Trophoblast cell (in vitro differentiated cells and primary cell): ENCODE measurements around the gene GCH1.
A peak's percentile ranks its signal among the peaks of the same experiment; 100 is the strongest.

Experiments
- DNase-seq, 2 donors: peaks; one replicate each; pipeline ENCODE4 v3.0.0-alpha.2; 2016
- H2AFZ ChIP-seq: 2 replicates; pipeline ENCODE4 v1.6.1; 2013; ENCODE audit warnings: low read length, moderate library complexity, mild to moderate bottlenecking; ENCODE audit not compliant: insufficient read depth, poor library complexity
- H2AK5ac ChIP-seq: 2 replicates; pipeline ENCODE4 v1.6.1; 2013; ENCODE audit warnings: mild to moderate bottlenecking, low read length
- H2BK120ac ChIP-seq: 2 replicates; pipeline ENCODE4 v1.6.1; 2013; ENCODE audit warnings: low read length, mild to moderate bottlenecking, moderate library complexity; ENCODE audit not compliant: insufficient read depth, poor library complexity
- H2BK12ac ChIP-seq: 2 replicates; pipeline ENCODE4 v1.6.1; 2013; ENCODE audit warnings: mild to moderate bottlenecking, low read length, moderate library complexity
- H2BK5ac ChIP-seq: 2 replicates; pipeline ENCODE4 v1.6.1; 2013; ENCODE audit warnings: low read length, low read depth, moderate library complexity, mild to moderate bottlenecking; ENCODE audit not compliant: poor library complexity
- H3K14ac ChIP-seq: 2 replicates; pipeline ENCODE4 v1.6.1; 2013; ENCODE audit warnings: mild to moderate bottlenecking, low read length
- H3K18ac ChIP-seq: 2 replicates; pipeline ENCODE4 v1.6.1; 2013; ENCODE audit warnings: mild to moderate bottlenecking, low read length
- H3K23ac ChIP-seq: 2 replicates; pipeline ENCODE4 v1.6.1; 2013; ENCODE audit warnings: low read length
- H3K27ac ChIP-seq: 2 replicates; pipeline ENCODE4 v1.5.1; 2013; ENCODE audit warnings: low read depth, mild to moderate bottlenecking, inconsistent platforms, low read length, moderate library complexity
- H3K27me3 ChIP-seq: 2 replicates; pipeline ENCODE4 v1.6.1; 2013; ENCODE audit warnings: inconsistent platforms, mild to moderate bottlenecking, low read length, moderate library complexity; ENCODE audit not compliant: insufficient read depth
- H3K36me3 ChIP-seq, 2 experiments: 1 replicate in 1 of 2; 2 replicates in 1 of 2; pipeline ENCODE4 v1.6.1; 2013; ENCODE audit warnings: low read length in 2 of 2, mild to moderate bottlenecking in 2 of 2, moderate library complexity in 1 of 2; ENCODE audit not compliant: insufficient read depth in 2 of 2, control insufficient read depth in 1 of 2
- H3K4ac ChIP-seq: 2 replicates; pipeline ENCODE4 v1.6.1; 2013; ENCODE audit warnings: low read depth, mild to moderate bottlenecking, low read length, moderate library complexity
- H3K4me1 ChIP-seq, 2 experiments: 1 replicate in 1 of 2; 2 replicates in 1 of 2; pipeline ENCODE4 v1.6.1; 2013; ENCODE audit warnings: low read length in 2 of 2, mild to moderate bottlenecking in 2 of 2, moderate library complexity in 1 of 2; ENCODE audit not compliant: insufficient read depth in 2 of 2, control insufficient read depth in 1 of 2
- H3K4me2 ChIP-seq: 2 replicates; pipeline ENCODE4 v1.6.1; 2013; ENCODE audit warnings: inconsistent platforms, mild to moderate bottlenecking, low read length, moderate library complexity
- H3K4me3 ChIP-seq: 2 replicates; pipeline ENCODE4 v1.5.1; 2013; ENCODE audit warnings: mild to moderate bottlenecking, low read depth, low read length, inconsistent platforms
- H3K79me1 ChIP-seq: one replicate; pipeline ENCODE4 v1.6.1; 2013; ENCODE audit warnings: low read length
- H3K79me2 ChIP-seq: 2 replicates; pipeline ENCODE4 v1.6.1; 2013; ENCODE audit warnings: low read length, mild to moderate bottlenecking; ENCODE audit not compliant: control insufficient read depth, insufficient read depth, poor library complexity
- H3K9ac ChIP-seq: 2 replicates; pipeline ENCODE4 v1.6.1; 2013; ENCODE audit warnings: mild to moderate bottlenecking, low read length
- H3K9me3 ChIP-seq: 2 replicates; pipeline ENCODE4 v1.6.1; 2013; ENCODE audit warnings: low read depth, mild to moderate bottlenecking, control low read depth, inconsistent platforms, low read length; ENCODE audit not compliant: insufficient read depth
- H4K12ac ChIP-seq: 2 replicates; pipeline ENCODE4 v1.6.1; 2013; ENCODE audit warnings: low read depth, mild to moderate bottlenecking, low read length, moderate library complexity
- H4K8ac ChIP-seq: 2 replicates; pipeline ENCODE4 v1.6.1; 2013; ENCODE audit warnings: low read depth, mild to moderate bottlenecking, low read length, moderate library complexity
- H4K91ac ChIP-seq: one replicate; pipeline ENCODE4 v1.6.1; 2013; ENCODE audit warnings: low read depth, mild to moderate bottlenecking, low read length, moderate library complexity
- WGBS: extraction: QIAGEN DNeasy Blood & Tissue Kit; methylation state at CpG from one replicate; pipeline ENCODE4 v1.1.7; 2013; ENCODE audit warnings: missing lambda C conversion rate; ENCODE audit not compliant: insufficient read length, insufficient coverage; ENCODE audit errors: extremely low coverage; 5-methylcytosine and 5-hydroxymethylcytosine counted together

GCH1 gene

DNA sequence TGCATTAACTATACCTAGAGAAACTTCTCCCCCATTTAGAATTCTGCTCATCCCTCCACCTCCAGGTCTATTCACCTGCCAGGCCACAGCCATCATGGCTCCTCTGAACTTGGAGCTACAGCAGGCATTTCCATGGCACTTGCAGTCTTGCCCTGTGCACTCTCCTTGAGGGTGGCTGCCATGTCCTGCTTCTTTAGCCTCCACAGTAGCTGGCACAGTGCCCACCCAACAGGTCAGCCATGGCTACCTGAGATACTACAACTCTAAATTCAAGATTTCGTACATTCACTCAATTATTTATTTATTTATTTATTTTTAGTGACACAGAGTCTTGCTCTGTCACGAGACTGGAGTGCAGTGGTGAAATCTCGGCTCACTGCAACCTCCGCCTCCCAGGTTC lies 46.5 kb downstream of the GCH1 start:
- no peaks in the 10 kb centered on the region for H3K79me1 ChIP-seq
- no peaks in the 10 kb centered on the region for H3K4me1 ChIP-seq
- H3K36me3 ChIP-seq = no peaks in the 10 kb centered on the region
- H3K4me2 ChIP-seq = no peak overlapping the region
- H2AFZ ChIP-seq = no peak overlapping the region
- H2AK5ac ChIP-seq = no peak overlapping the region
- no peaks in the 10 kb centered on the region for H3K9me3 ChIP-seq
- H3K18ac ChIP-seq = no peak overlapping the region
- H4K8ac ChIP-seq = no peak overlapping the region
- no peak overlapping the region for H4K12ac ChIP-seq
- H3K79me2 ChIP-seq = no peaks in the 10 kb centered on the region
- WGBS = no CpG with 5 or more reads among the region's 4 CpGs
- no peaks in the 10 kb centered on the region for H3K27me3 ChIP-seq
- no peak overlapping the region for H2BK5ac ChIP-seq
- H3K27ac ChIP-seq = no peak overlapping the region
- no peak overlapping the region for H4K91ac ChIP-seq
- H2BK12ac ChIP-seq = no peak overlapping the region
- H3K23ac ChIP-seq = no peak overlapping the region
- H3K14ac ChIP-seq = no peak overlapping the region
- H3K4ac ChIP-seq = no peak overlapping the region
- no peak overlapping the region for H2BK120ac ChIP-seq
- H3K4me3 ChIP-seq = no peak overlapping the region
- no peak for DNase-seq
- H3K9ac ChIP-seq = no peak overlapping the region

DNA sequence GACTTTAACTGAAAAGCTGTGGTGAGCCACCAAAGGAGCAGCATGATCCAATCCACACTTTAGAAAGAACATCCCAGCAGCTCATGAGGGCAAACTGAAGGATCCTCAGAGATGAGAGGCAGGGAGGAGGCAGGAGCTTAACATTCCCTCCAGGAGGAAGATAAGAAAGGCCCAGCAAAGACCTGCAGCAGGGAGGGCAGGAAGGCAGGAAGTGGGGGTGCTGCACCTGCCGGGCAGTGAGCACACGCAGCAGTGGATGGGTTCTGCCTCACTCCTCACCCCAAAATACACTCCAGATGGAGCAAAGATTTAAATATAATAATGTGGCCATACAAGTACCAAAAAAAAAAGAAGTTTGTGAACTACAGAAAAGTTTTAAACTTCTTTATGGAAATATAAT lies 48.4 kb downstream of the GCH1 start:
- H4K91ac ChIP-seq = no peak overlapping the region
- no CpG with 5 or more reads among the region's 2 CpGs for WGBS

DNA sequence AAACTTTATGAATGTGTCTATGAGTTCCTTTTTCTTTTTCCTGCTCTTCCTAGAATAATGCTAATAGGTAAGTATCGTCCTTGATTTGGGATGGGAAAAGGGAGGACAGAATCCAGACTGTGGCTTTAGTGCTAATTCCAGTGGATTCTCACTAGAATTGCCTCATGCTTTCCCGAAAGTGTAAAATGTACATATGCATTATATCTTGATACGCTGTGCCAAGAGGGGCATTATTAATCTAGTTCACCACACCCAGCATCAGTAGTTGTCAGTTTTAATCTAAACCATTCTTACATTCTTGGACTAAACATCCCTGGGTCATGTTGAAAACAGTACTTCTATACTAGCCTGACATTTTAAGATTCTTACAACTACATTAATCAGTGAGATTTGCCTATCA lies 49.3 kb downstream of the GCH1 start:
- no peak overlapping the region for H4K12ac ChIP-seq
- no peak overlapping the region for H2AK5ac ChIP-seq
- DNase-seq = no peak
- no peaks in the 10 kb centered on the region for H3K27me3 ChIP-seq
- no peaks in the 10 kb centered on the region for H3K4me1 ChIP-seq
- H2BK12ac ChIP-seq = no peak overlapping the region
- no peak overlapping the region for H4K8ac ChIP-seq
- no CpG with 5 or more reads among the region's 3 CpGs for WGBS
- H2AFZ ChIP-seq = no peak overlapping the region
- no peak overlapping the region for H3K4ac ChIP-seq
- no peaks in the 10 kb centered on the region for H3K9me3 ChIP-seq
- no peaks in the 10 kb centered on the region for H3K36me3 ChIP-seq
- no peaks in the 10 kb centered on the region for H3K79me2 ChIP-seq
- no peak overlapping the region for H3K4me3 ChIP-seq
- H3K14ac ChIP-seq = no peak overlapping the region
- H3K23ac ChIP-seq = peak overlapping the region; percentile 33
- H2BK120ac ChIP-seq = no peak overlapping the region
- no peak overlapping the region for H4K91ac ChIP-seq
- no peaks in the 10 kb centered on the region for H3K79me1 ChIP-seq
- no peak overlapping the region for H3K9ac ChIP-seq
- no peak overlapping the region for H3K4me2 ChIP-seq
- no peak overlapping the region for H3K18ac ChIP-seq
- H2BK5ac ChIP-seq = no peak overlapping the region
- no peak overlapping the region for H3K27ac ChIP-seq

More for the DNA sequence above, 48.4 kb downstream of the GCH1 start:
- Histone ChIP-seq H3K36me3 (no peaks in the 10 kb centered on the region), H3K9ac (no peak overlapping the region), H3K27me3 (no peaks in the 10 kb centered on the region), H2BK5ac (no peak overlapping the region), H2BK120ac (no peak overlapping the region), H2AK5ac (no peak overlapping the region), H2AFZ (no peak overlapping the region), H3K9me3 (no peaks in the 10 kb centered on the region), H3K79me2 (no peaks in the 10 kb centered on the region), H2BK12ac (no peak overlapping the region), H3K79me1 (no peaks in the 10 kb centered on the region), H3K4me3 (no peak overlapping the region), H3K27ac (no peak overlapping the region), H3K18ac (no peak overlapping the region), H3K4me1 (no peaks in the 10 kb centered on the region), H4K12ac (no peak overlapping the region), H4K8ac (no peak overlapping the region), H3K4me2 (no peak overlapping the region), H3K4ac (no peak overlapping the region), H3K14ac (no peak overlapping the region), H3K23ac (no peak overlapping the region)
- DNase-seq = no peak

DNA sequence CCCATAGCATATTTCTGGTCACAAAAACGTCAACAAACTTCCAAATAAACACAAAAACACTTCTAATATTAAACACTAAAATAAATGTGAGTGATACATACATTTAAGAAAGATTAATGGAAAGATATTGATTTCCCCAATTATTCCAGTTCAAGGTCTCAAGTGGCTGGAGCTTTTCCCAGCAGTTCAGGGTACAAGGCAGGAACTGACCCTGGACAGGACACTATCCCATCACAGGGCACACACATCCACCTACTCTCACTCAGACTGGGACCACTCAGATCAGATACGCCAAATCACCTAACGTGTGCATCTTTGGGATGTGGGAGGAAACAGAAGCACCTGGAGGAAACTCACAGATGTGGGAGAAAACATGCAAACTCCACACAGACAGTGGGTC lies 50.4 kb downstream of the GCH1 start:
- Histone ChIP-seq H3K4me2 (no peak overlapping the region), H3K79me1 (no peaks in the 10 kb centered on the region), H3K4ac (no peak overlapping the region), H3K79me2 (no peaks in the 10 kb centered on the region), H4K8ac (no peak overlapping the region), H3K27ac (no peak overlapping the region), H3K9me3 (no peaks in the 10 kb centered on the region), H2BK12ac (no peak overlapping the region), H4K12ac (no peak overlapping the region), H4K91ac (no peak overlapping the region), H3K23ac (no peak overlapping the region), H3K36me3 (no peaks in the 10 kb centered on the region), H3K27me3 (no peaks in the 10 kb centered on the region), H2BK120ac (no peak overlapping the region), H3K9ac (no peak overlapping the region), H3K18ac (no peak overlapping the region), H3K4me1 (no peaks in the 10 kb centered on the region), H2AFZ (no peak overlapping the region), H3K4me3 (no peak overlapping the region), H3K14ac (no peak overlapping the region), H2BK5ac (no peak overlapping the region), H2AK5ac (no peak overlapping the region)
- no peak for DNase-seq
- WGBS = 100% methylated on average over 1 of the region's 3 CpGs
